Liver (tissue), 3 donors: ENCODE results near the gene SPATA16.

ENCODE experiments used
- EGR1 ChIP-seq, 2 donors: IDR thresholded peaks; 2 replicates each; pipeline ENCODE4 v1.6.1; 2016 to 2018; ENCODE audit warnings: antibody characterized with exemption in 2 of 2, low read depth in 2 of 2
- FOXA1 ChIP-seq: IDR thresholded peaks from 2 replicates; pipeline ENCODE4 v1.6.1; 2016; ENCODE audit warnings: antibody characterized with exemption
- FOXA2 ChIP-seq: IDR thresholded peaks from 2 replicates; pipeline ENCODE4 v1.6.1; 2016; ENCODE audit warnings: antibody characterized with exemption
- GABPA ChIP-seq, 2 donors: IDR thresholded peaks in 1 of 2; conservative IDR thresholded peaks in 1 of 2; 2 replicates each; pipeline ENCODE4 v1.6.1; 2016; ENCODE audit warnings: antibody characterized with exemption in 2 of 2, mild to moderate bottlenecking in 1 of 2, moderate library complexity in 1 of 2
- HNF4A ChIP-seq, 2 donors: conservative IDR thresholded peaks; 2 replicates each; pipeline ENCODE4 v1.6.1; 2016; ENCODE audit warnings: antibody characterized with exemption in 2 of 2, mild to moderate bottlenecking in 2 of 2
- JUND ChIP-seq, 2 donors: IDR thresholded peaks; 2 replicates each; pipeline ENCODE4 v1.6.1; 2016; ENCODE audit warnings: antibody characterized with exemption in 2 of 2
- MAX ChIP-seq: IDR thresholded peaks from 2 replicates; pipeline ENCODE4 v1.6.1; 2016; ENCODE audit warnings: antibody characterized with exemption
- RAD21 ChIP-seq, 2 donors: IDR thresholded peaks; 2 replicates each; pipeline ENCODE4 v1.6.1; 2016; ENCODE audit warnings: antibody characterized with exemption in 2 of 2, mild to moderate bottlenecking in 2 of 2
- RXRA ChIP-seq, 2 donors: IDR thresholded peaks; 2 replicates each; pipeline ENCODE4 v1.6.1; 2017 to 2018; ENCODE audit warnings: antibody characterized with exemption in 2 of 2, mild to moderate bottlenecking in 1 of 2
- SP1 ChIP-seq: IDR thresholded peaks from 2 replicates; pipeline ENCODE4 v1.6.1; 2018; ENCODE audit warnings: antibody characterized with exemption, mild to moderate bottlenecking
- YY1 ChIP-seq: IDR thresholded peaks from 2 replicates; pipeline ENCODE4 v1.6.1; 2016; ENCODE audit warnings: antibody characterized with exemption, mild to moderate bottlenecking
- ZBTB33 ChIP-seq: IDR thresholded peaks from 2 replicates; pipeline ENCODE4 v1.6.1; 2016; ENCODE audit warnings: antibody characterized with exemption
- TF ChIP-seq, protein P1 (sequence below): fragments of 150-350 bp; IDR thresholded peaks from 2 replicates; pipeline ENCODE4 v1.5.1; 2017; ENCODE audit warnings: improper control_type of control experiment, low read depth, low read length; ENCODE audit not compliant: missing input control
- TF ChIP-seq, protein P2 (sequence below): IDR thresholded peaks from 2 replicates; pipeline ENCODE4 v1.6.1; 2016; ENCODE audit warnings: antibody characterized with exemption, mild to moderate bottlenecking
- donor health status: healthy.
- donor health status: healthy.

- TF ChIP-seq, protein P1, sequence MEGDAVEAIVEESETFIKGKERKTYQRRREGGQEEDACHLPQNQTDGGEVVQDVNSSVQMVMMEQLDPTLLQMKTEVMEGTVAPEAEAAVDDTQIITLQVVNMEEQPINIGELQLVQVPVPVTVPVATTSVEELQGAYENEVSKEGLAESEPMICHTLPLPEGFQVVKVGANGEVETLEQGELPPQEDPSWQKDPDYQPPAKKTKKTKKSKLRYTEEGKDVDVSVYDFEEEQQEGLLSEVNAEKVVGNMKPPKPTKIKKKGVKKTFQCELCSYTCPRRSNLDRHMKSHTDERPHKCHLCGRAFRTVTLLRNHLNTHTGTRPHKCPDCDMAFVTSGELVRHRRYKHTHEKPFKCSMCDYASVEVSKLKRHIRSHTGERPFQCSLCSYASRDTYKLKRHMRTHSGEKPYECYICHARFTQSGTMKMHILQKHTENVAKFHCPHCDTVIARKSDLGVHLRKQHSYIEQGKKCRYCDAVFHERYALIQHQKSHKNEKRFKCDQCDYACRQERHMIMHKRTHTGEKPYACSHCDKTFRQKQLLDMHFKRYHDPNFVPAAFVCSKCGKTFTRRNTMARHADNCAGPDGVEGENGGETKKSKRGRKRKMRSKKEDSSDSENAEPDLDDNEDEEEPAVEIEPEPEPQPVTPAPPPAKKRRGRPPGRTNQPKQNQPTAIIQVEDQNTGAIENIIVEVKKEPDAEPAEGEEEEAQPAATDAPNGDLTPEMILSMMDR = no peak
- TF ChIP-seq MAX (no peak), YY1 (no peak), JUND (IDR thresholded peaks at IDR 0.05) (no peak), FOXA2 (no peak), GABPA (IDR thresholded peaks at IDR 0.05 in 1 of 2, conservative IDR thresholded peaks at IDR 0.05 in 1 of 2) (no peak), ZBTB33 (no peak), RAD21 (IDR thresholded peaks at IDR 0.05) (no peak), RXRA (IDR thresholded peaks at IDR 0.05) (no peak), EGR1 (IDR thresholded peaks at IDR 0.05; ENCODE audit: low read depth in 2 of 2) (no peak), SP1 (no peak), FOXA1 (no peak), HNF4A (conservative IDR thresholded peaks at IDR 0.05) (no peak)
- TF ChIP-seq, protein P2, sequence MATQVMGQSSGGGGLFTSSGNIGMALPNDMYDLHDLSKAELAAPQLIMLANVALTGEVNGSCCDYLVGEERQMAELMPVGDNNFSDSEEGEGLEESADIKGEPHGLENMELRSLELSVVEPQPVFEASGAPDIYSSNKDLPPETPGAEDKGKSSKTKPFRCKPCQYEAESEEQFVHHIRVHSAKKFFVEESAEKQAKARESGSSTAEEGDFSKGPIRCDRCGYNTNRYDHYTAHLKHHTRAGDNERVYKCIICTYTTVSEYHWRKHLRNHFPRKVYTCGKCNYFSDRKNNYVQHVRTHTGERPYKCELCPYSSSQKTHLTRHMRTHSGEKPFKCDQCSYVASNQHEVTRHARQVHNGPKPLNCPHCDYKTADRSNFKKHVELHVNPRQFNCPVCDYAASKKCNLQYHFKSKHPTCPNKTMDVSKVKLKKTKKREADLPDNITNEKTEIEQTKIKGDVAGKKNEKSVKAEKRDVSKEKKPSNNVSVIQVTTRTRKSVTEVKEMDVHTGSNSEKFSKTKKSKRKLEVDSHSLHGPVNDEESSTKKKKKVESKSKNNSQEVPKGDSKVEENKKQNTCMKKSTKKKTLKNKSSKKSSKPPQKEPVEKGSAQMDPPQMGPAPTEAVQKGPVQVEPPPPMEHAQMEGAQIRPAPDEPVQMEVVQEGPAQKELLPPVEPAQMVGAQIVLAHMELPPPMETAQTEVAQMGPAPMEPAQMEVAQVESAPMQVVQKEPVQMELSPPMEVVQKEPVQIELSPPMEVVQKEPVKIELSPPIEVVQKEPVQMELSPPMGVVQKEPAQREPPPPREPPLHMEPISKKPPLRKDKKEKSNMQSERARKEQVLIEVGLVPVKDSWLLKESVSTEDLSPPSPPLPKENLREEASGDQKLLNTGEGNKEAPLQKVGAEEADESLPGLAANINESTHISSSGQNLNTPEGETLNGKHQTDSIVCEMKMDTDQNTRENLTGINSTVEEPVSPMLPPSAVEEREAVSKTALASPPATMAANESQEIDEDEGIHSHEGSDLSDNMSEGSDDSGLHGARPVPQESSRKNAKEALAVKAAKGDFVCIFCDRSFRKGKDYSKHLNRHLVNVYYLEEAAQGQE = no peak
Observed at GRCh38 chr3:172972067-172972466, 169.0 kb downstream of the SPATA16 start.
